ENCODE results near the gene RMI2.

DNA sequence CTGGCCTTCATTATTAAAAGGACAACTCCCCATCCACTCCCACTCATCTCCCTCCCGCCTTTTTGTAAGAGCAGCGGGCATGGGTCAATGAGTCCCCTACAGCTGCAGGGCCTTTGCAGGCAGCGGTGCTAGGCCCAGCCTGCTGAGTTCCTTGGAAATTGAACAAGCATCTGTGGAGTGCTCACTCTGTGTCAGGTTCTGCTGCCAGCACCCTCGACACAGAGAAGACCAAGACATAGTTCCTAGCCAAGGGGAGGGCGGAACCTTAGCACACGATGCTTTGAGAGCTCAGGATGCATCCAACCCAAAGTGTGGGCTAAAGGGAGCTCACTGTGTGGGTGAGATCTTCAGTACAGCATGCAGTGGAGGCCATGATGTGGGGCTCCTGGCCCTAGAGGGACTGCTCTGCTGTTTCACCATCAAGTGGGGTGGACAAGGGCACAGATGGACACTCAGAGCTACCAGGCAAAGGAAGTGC, 27.6 kb downstream of the RMI2 start:
- TF ChIP-seq GLIS3 (CRISPR knock-in tag; IDR thresholded peaks at IDR 0.05) = no peak
- no peak for TF ChIP-seq BACH2 (CRISPR knock-in tag; IDR thresholded peaks at IDR 0.05; ENCODE audit: borderline replicate concordance)
- no peak for TF ChIP-seq CSDC2 (CRISPR knock-in tag; IDR thresholded peaks at IDR 0.05)
- TF ChIP-seq RARB (CRISPR knock-in tag; IDR thresholded peaks at IDR 0.05) = no peak
- TF ChIP-seq ZFP3 (CRISPR knock-in tag; IDR thresholded peaks at IDR 0.05) = no peak
- no peak for TF ChIP-seq ISL1 (CRISPR knock-in tag; IDR thresholded peaks at IDR 0.05)
- TF ChIP-seq, protein P1, sequence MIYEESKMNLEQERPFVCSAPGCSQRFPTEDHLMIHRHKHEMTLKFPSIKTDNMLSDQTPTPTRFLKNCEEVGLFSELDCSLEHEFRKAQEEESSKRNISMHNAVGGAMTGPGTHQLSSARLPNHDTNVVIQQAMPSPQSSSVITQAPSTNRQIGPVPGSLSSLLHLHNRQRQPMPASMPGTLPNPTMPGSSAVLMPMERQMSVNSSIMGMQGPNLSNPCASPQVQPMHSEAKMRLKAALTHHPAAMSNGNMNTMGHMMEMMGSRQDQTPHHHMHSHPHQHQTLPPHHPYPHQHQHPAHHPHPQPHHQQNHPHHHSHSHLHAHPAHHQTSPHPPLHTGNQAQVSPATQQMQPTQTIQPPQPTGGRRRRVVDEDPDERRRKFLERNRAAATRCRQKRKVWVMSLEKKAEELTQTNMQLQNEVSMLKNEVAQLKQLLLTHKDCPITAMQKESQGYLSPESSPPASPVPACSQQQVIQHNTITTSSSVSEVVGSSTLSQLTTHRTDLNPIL (CRISPR knock-in tag; IDR thresholded peaks at IDR 0.05; ENCODE audit: low read depth) = no peak
- TF ChIP-seq ZNF565 (CRISPR knock-in tag; conservative IDR thresholded peaks at IDR 0.05; ENCODE audit: low read depth) = no peak
- TF ChIP-seq, protein P2, sequence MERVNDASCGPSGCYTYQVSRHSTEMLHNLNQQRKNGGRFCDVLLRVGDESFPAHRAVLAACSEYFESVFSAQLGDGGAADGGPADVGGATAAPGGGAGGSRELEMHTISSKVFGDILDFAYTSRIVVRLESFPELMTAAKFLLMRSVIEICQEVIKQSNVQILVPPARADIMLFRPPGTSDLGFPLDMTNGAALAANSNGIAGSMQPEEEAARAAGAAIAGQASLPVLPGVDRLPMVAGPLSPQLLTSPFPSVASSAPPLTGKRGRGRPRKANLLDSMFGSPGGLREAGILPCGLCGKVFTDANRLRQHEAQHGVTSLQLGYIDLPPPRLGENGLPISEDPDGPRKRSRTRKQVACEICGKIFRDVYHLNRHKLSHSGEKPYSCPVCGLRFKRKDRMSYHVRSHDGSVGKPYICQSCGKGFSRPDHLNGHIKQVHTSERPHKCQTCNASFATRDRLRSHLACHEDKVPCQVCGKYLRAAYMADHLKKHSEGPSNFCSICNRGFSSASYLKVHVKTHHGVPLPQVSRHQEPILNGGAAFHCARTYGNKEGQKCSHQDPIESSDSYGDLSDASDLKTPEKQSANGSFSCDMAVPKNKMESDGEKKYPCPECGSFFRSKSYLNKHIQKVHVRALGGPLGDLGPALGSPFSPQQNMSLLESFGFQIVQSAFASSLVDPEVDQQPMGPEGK (CRISPR knock-in tag; IDR thresholded peaks at IDR 0.05; ENCODE audit: borderline replicate concordance) = no peak
- no peak for TF ChIP-seq ZC3H10 (CRISPR knock-in tag; IDR thresholded peaks at IDR 0.05)
- no peak for TF ChIP-seq ZFP30 (CRISPR knock-in tag; IDR thresholded peaks at IDR 0.05)

All from SK-N-SH treated with all-trans-retinoic acid at 6 μM for 48 hours (cell line).